Right atrium auricular region (tissue), 2 donors: ENCODE results near the gene POLR1D. TPM values are rescaled to one million over a fixed set of nuclear protein-coding genes. Genes with fewer than 3 reads are reported as not detected.

Experiments
- DNase-seq: peaks from one replicate; pipeline ENCODE4 v3.0.0-alpha.2; 2019; ENCODE audit warnings: low spot score
- H3K27ac ChIP-seq, 2 donors: fragments of 200-600 bp; sonication (generic); 1 replicate in 1 of 2; 2 replicates in 1 of 2; pipeline ENCODE4 v1.5.1; 2016 to 2019
- H3K27me3 ChIP-seq, 2 donors: fragments of 200-600 bp; sonication (generic); one replicate each; pipeline versions ENCODE4 v1.5.1 to v1.6.0; 2017 to 2019
- H3K36me3 ChIP-seq: fragments of 200-600 bp; sonication (generic); one replicate; pipeline ENCODE4 v1.5.1; 2016
- H3K4me1 ChIP-seq, 2 donors: fragments of 200-600 bp; sonication (generic); one replicate each; pipeline versions ENCODE4 v1.5.1 to v1.6.0; 2017 to 2019
- H3K4me3 ChIP-seq, 2 donors: fragments of 200-600 bp; sonication (generic); 1 replicate in 1 of 2; 2 replicates in 1 of 2; pipeline ENCODE4 v1.5.1; 2017 to 2019; ENCODE audit warnings: mild to moderate bottlenecking in 1 of 2, moderate library complexity in 1 of 2
- H3K9me3 ChIP-seq, 2 donors: fragments of 200-600 bp; sonication (generic); one replicate each; pipeline ENCODE4 v1.5.1; 2019
- CTCF ChIP-seq, 2 donors: fragments of 200-600 bp; sonication (generic); IDR thresholded peaks; one replicate each; pipeline ENCODE4 v1.5.1; 2019; ENCODE audit warnings: antibody characterized with exemption in 2 of 2
- total RNA-seq, 2 donors: library from RNA; depleted of rRNA; stranded (reverse); fragments of >200 nt; gene quantifications; one replicate each; pipeline ENCODE4 v1.1.0, GENCODE V29; 2016

POLR1D gene
- total RNA-seq, 2 donors from 2014 or later = 75.6 to 89.3 TPM

- Histone ChIP-seq H3K4me3 (no peak overlapping the region), H3K36me3 (no peaks in the 10 kb centered on the region), H3K27ac (no peak overlapping the region), H3K4me1 (peaks cover 0 to 38% of the 10 kb centered on the region in 2 donors), H3K27me3 (no peaks in the 10 kb centered on the region), H3K9me3 (no peaks in the 10 kb centered on the region)
- TF ChIP-seq CTCF (IDR thresholded peaks at IDR 0.05) = no peak
- no peak for DNase-seq
Measured at GRCh38 chr13:27595055-27595811, 26.5 kb upstream of the POLR1D start.

GRCh38 chr13:27599096-27599495 is 22.6 kb upstream of the POLR1D start:
- Histone ChIP-seq H3K27me3 (no peaks in the 10 kb centered on the region), H3K27ac (peak overlapping the region in 1 of 2 donors; percentile 46), H3K4me1 (peaks cover 0 to 28% of the 10 kb centered on the region in 2 donors), H3K4me3 (no peak overlapping the region), H3K36me3 (no peaks in the 10 kb centered on the region), H3K9me3 (no peaks in the 10 kb centered on the region)
- TF ChIP-seq CTCF (IDR thresholded peaks at IDR 0.05) = no peak
- no peak for DNase-seq

GRCh38 chr13:27599845-27600553 is 21.7 kb upstream of the POLR1D start:
- Histone ChIP-seq H3K36me3 (no peaks in the 10 kb centered on the region), H3K27me3 (no peaks in the 10 kb centered on the region), H3K9me3 (no peaks in the 10 kb centered on the region), H3K4me3 (no peak overlapping the region), H3K4me1 (peaks cover 0 to 24% of the 10 kb centered on the region in 2 donors), H3K27ac (peak overlapping the region in 1 of 2 donors; percentile 46)
- TF ChIP-seq CTCF (IDR thresholded peaks at IDR 0.05) = no peak
- no peak for DNase-seq

DNA sequence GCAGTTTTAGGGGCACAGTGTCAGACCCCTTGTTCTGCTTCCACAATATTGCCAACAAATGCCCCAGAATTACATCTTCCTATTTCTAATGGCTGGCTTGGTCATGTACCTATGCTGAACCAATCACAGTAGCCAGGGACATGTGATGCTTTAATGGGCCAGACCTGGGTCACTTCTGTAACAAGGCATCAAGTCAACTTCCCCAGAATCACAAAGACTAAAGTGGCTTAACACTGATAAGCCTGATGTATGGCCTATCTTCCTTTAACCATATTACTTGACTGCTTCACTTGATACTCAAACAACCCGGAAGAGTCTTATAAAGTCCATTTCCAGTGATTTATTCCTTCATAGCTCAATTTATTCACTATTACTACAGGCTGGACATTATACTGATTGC is 21.0 kb upstream of the POLR1D start:
- no peaks in the 10 kb centered on the region for H3K27me3 ChIP-seq
- no peak overlapping the region for H3K4me3 ChIP-seq
- H3K27ac ChIP-seq = peak overlapping the region in 1 of 2 donors; percentile 46
- DNase-seq = no peak
- H3K9me3 ChIP-seq = no peaks in the 10 kb centered on the region
- no peak for TF ChIP-seq CTCF (IDR thresholded peaks at IDR 0.05)
- H3K4me1 ChIP-seq = peaks cover 0 to 19% of the 10 kb centered on the region in 2 donors
- no peaks in the 10 kb centered on the region for H3K36me3 ChIP-seq

- H3K4me3 ChIP-seq = no peak overlapping the region
- no peak for DNase-seq
- TF ChIP-seq CTCF (IDR thresholded peaks at IDR 0.05) = no peak
- no peaks in the 10 kb centered on the region for H3K9me3 ChIP-seq
- H3K4me1 ChIP-seq = peaks cover 0 to 23% of the 10 kb centered on the region in 2 donors
- no peaks in the 10 kb centered on the region for H3K27me3 ChIP-seq
- no peaks in the 10 kb centered on the region for H3K36me3 ChIP-seq
- no peak overlapping the region for H3K27ac ChIP-seq
Measured at GRCh38 chr13:27601208-27601607, 20.5 kb upstream of the POLR1D start.
